ENCODE data around the gene SPATA31E1. TPM values are rescaled to one million over a fixed set of nuclear protein-coding genes. Genes with fewer than 3 reads are reported as not detected.
"Not testable (repeated sequence)": the region's sequence is repeated elsewhere in the genome, so short reads cannot be mapped to it uniquely, and the experiment has no call there.

SPATA31E1 gene
- total and polyA plus RNA-seq, 11 donors = not detected

GRCh38 chr9:87894998-87895625, 12.4 kb downstream of the SPATA31E1 start:
- WGBS, 4 donors = 65 to 78% (median 70%) methylated on average over 4 of the region's 4 CpGs
- Histone ChIP-seq H3K36me3 (no peaks in the 10 kb centered on the region), H3K4me3 (no peak overlapping the region), H3K27ac (no peak overlapping the region), H3K4me1 (no peaks in the 10 kb centered on the region), H3K27me3 (peaks cover 0 to 13% (median 0%) of the 10 kb centered on the region in 9 donors), H3K9me3 (peaks cover 0 to 4% (median 0%) of the 10 kb centered on the region in 12 donors)
- DNase-seq (no peak), ATAC-seq (no peak)
- intact Hi-C loops (cut with DNase I) = no loop called here
- TF ChIP-seq POLR2A (IDR thresholded peaks at IDR 0.05) = no peak
- no peak for TF ChIP-seq CTCF (IDR thresholded peaks at IDR 0.05)

- Histone ChIP-seq H3K27ac (no peak overlapping the region), H3K4me1 (no peaks in the 10 kb centered on the region), H3K27me3 (peaks cover 0 to 13% (median 0%) of the 10 kb centered on the region in 9 donors), H3K36me3 (no peaks in the 10 kb centered on the region), H3K4me3 (no peak overlapping the region), H3K9me3 (peaks cover 0 to 6% (median 0%) of the 10 kb centered on the region in 12 donors)
- intact Hi-C loops (cut with DNase I) = no loop called here
- no peak for DNase-seq
- ATAC-seq = no peak
- TF ChIP-seq CTCF (IDR thresholded peaks at IDR 0.05) (no peak), POLR2A (IDR thresholded peaks at IDR 0.05) (no peak)
These were observed 14.2 kb downstream of the SPATA31E1 start for GRCh38 chr9:87896891-87897290.

GRCh38 chr9:87898151-87898550, 15.5 kb downstream of the SPATA31E1 start:
- no peaks in the 10 kb centered on the region for H3K36me3 ChIP-seq
- peaks cover 0 to 16% (median 4%) of the 10 kb centered on the region in 12 donors for H3K9me3 ChIP-seq
- H3K27ac ChIP-seq = no peak overlapping the region
- no peaks in the 10 kb centered on the region for H3K4me1 ChIP-seq
- ATAC-seq (no peak), DNase-seq (no peak)
- H3K4me3 ChIP-seq = no peak overlapping the region
- intact Hi-C loops (cut with DNase I) = no loop called here
- no peak for TF ChIP-seq POLR2A (IDR thresholded peaks at IDR 0.05)
- no peak for TF ChIP-seq CTCF (IDR thresholded peaks at IDR 0.05)
- H3K27me3 ChIP-seq = peaks cover 0 to 13% (median 0%) of the 10 kb centered on the region in 9 donors

- 89 to 95% (median 93%) methylated on average over 6 to 11 of the region's 11 CpGs for WGBS, 4 donors
- intact Hi-C loops (cut with DNase I) = not testable (repeated sequence)
These were observed 19.7 kb downstream of the SPATA31E1 start for GRCh38 chr9:87902371-87902770.

More at GRCh38 chr9:87902371-87902770, 19.7 kb downstream of the SPATA31E1 start:
- not testable (repeated sequence) for DNase-seq, H3K4me3 ChIP-seq, H3K36me3 ChIP-seq, H3K27me3 ChIP-seq, H3K27ac ChIP-seq, H3K4me1 ChIP-seq, ATAC-seq
- H3K9me3 ChIP-seq = peaks cover 0 to 21% (median 11%) of the 10 kb centered on the region in 12 donors

All from heart left ventricle (tissue), 16 donors.